SIG-M5 (cell line): ENCODE results near the gene ATIC.
A peak's percentile ranks its signal among the peaks of the same experiment; 100 is the strongest.
"Not testable (repeated sequence)": the region's sequence is repeated elsewhere in the genome, so short reads cannot be mapped to it uniquely, and the experiment has no call there.

ENCODE experiments used
- DNase-seq: peaks from one replicate; lab custom pipeline; 2025; lab: John Stamatoyannopoulos, UW

Gene ATIC

GRCh38 chr2:215311625-215312396, at the start of gene ATIC:
ATIC (plus strand) TSS chr2:215312059; CDS start chr2:215312143, 84 bp downstream.
- DNase-seq: peak; percentile 70

- DNase-seq: no peak
Measured at GRCh38 chr2:215262303-215262702, 49.6 kb upstream of the ATIC start.

GRCh38 chr2:215262741-215263362, 49.0 kb upstream of the ATIC start:
- no peak for DNase-seq

GRCh38 chr2:215264374-215264773, 47.5 kb upstream of the ATIC start:
- DNase-seq: no peak

GRCh38 chr2:215269397-215270117, 42.3 kb upstream of the ATIC start:
- no peak for DNase-seq

- DNase-seq: no peak
Measured at GRCh38 chr2:215270118-215270451, 41.8 kb upstream of the ATIC start.

GRCh38 chr2:215271446-215271845, 40.4 kb upstream of the ATIC start:
- DNase-seq: no peak

- DNase-seq: no peak
Measured at GRCh38 chr2:215272918-215273317, 38.9 kb upstream of the ATIC start.

- DNase-seq: no peak
Measured at GRCh38 chr2:215274829-215275228, 37.0 kb upstream of the ATIC start.

- no peak for DNase-seq
Measured at GRCh38 chr2:215275824-215276223, 36.0 kb upstream of the ATIC start.

GRCh38 chr2:215277944-215278343, 33.9 kb upstream of the ATIC start:
- DNase-seq: no peak

- DNase-seq: no peak
Measured at GRCh38 chr2:215280326-215280725, 31.5 kb upstream of the ATIC start.

- DNase-seq: no peak
Measured at GRCh38 chr2:215283221-215283620, 28.6 kb upstream of the ATIC start.

GRCh38 chr2:215286309-215286708, 25.6 kb upstream of the ATIC start:
- DNase-seq: no peak

- DNase-seq: no peak
Measured at GRCh38 chr2:215288112-215288815, 23.6 kb upstream of the ATIC start.

GRCh38 chr2:215290980-215291599, 20.8 kb upstream of the ATIC start:
- no peak for DNase-seq

GRCh38 chr2:215293879-215294278, 18.0 kb upstream of the ATIC start:
- DNase-seq: no peak

GRCh38 chr2:215299337-215299859, 12.5 kb upstream of the ATIC start:
- no peak for DNase-seq

- no peak for DNase-seq
Measured at GRCh38 chr2:215301994-215302393, 9.9 kb upstream of the ATIC start.

GRCh38 chr2:215311259-215311624, 617 bp upstream of the ATIC start:
- DNase-seq: not testable (repeated sequence)

- no peak for DNase-seq
Measured at GRCh38 chr2:215313255-215313613, 1.4 kb downstream of the ATIC start.

GRCh38 chr2:215314896-215315295, 3.0 kb downstream of the ATIC start:
- no peak for DNase-seq
